ENCODE results near the gene MAML2.

The MAML2 gene

DNA sequence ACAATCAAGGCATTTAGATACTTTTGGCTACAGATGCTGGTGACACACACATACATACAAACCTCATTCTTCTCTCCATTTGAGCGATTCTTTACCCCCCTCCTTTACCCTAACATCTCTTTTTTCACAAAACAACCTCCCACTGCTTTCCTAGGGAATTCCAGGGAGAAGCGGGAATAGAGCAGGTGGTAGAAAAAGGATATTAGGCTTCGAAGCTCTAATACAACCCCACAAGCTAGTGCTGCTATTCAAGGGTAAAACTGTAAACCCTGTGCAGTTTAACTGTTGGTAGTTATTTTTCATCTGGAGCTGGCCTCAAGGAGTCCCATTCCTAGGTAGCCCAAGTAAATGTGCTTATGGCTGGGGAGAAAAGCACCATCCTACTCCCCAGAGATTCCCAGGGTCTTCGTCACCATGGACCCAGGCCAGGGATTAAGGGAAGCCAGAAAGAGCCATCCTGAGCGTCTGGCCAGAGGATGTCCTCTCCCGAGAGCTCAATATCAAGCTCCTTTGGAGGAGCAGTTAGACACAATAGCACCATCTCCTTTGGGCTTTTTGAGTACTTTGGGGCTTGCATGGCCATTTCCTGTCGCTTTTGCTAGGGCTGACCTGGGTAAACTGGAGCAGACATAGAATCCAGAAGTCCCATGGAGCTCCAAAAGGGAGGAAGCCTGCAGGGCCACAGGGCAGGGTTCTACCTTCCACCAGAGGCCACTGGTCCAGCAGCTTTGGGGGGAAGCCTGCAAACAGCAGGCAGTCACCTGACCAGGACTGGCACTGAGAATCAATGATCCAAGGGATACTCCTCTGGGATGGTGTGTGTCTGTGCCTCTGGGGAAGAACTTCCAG lies 3.1 kb downstream of the MAML2 start:
- DNase-seq (ENCODE audit: low spot score) = no peak

DNA sequence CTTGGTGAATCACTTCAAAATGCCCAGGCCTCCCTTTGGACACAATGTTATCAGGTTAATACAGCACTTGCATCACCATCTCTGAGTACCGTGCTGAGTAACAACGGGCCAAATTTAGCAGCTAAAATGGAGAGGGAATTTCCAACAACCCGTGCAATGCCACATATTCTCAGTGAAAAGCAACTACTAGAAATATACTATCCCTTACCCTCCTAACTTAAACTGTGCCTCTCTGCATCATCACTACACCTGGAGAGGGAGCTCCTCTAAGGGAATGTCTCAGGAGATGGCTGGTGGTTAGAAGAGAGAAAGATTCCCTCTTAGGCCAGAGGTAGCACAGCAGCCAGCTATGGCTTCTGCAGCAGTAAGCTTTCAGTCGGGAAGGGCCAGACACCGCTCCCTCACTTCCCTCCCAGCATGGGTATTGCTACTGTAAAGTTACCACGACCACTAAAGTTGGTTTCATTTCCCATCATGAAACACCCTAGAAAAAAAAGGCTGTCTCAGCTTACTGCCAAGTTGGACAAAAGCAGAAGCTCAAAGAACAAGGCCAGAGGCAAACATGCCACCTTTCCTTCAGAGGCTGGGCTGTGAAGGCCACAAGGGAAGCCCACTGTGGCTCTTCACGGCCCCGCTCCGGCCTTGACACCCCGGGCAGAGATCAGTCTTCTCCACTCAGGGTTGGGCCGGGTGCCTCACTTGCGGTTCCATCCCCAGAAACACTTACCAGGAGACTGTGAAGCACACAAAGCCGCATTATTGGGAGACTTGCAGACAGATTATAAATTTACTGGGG lies 3.9 kb downstream of the MAML2 start:
- DNase-seq (ENCODE audit: low spot score) = no peak

DNA sequence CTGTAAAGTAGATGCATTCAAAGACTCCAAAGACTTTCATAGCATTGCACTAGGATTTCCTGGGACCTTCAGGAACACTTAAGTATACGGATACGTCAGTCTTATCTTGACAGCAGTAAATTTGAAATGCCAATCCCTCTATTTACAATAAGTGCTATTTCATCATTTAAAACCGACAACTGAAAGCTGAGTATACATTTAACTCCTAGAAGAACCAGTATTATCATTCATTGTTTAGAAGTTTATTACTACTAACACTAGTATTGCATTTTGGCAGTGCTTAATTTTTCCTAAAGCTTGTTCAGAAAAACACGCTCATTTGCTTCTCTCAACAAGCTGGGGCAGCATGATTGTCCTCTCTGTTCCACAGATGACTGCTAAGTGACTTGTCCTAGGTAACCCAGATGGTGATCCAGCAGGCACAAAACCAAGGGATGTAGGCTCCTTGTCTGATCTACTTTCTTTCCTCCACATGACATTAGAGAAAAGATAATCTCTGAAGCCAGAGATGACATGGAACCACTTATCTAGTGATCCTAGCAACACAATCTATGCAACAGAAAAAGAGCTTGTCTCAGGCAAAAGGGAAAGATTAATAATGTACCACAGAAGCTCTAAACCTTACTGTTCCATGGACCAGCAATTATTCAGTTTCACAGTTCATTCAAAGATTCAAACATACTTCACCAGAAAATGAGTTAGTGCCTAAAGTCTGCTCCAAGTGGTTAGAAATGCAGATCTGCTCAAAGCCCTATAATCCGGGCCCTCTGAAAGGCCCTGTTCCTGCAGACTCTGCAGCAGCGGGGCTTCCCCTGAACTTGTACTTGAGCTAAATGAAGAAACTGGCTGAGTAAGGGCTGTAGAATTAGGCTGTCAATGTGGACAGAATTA lies 5.2 kb downstream of the MAML2 start:
- DNase-seq (ENCODE audit: low spot score) = no peak

DNA sequence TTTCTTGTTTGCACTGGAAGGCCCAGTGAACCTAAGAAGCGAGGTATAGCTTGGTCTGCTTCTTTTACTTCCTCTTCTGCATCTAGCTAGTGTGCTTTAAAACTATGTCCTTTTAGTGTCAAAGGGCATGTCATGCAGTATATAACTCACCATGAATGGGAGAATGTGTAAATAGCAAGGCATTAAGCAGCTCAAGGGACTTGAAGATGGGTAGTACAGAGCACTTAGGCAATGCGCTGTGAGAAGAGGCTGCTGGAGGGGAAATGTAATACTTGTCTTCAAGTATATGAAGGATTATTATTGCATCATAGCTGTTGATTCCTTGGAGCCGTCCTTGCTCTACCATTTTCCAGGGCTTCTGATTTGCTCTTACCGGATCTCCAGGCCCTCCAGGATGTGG lies 7.6 kb downstream of the MAML2 start:
- DNase-seq (ENCODE audit: low spot score) = no peak

DNA sequence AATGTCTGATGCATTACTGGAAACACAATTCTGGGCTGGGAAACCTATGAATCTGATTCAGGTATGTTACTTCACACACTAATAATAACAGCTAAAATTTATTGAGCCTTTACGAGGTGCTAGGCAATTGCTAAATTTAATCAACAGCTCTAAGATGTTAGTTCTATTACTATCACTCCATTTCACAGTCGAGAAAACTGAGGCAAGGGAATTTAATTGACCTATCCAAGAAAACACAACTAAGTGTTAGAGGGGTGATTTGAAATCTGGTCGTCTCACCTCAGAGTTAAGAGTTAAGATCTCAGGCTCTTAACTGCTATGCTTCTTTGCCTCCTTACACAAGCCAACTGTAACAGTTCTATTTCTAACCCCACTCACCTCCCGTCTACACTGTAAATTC lies 8.8 kb downstream of the MAML2 start:
- DNase-seq (ENCODE audit: low spot score) = no peak

DNA sequence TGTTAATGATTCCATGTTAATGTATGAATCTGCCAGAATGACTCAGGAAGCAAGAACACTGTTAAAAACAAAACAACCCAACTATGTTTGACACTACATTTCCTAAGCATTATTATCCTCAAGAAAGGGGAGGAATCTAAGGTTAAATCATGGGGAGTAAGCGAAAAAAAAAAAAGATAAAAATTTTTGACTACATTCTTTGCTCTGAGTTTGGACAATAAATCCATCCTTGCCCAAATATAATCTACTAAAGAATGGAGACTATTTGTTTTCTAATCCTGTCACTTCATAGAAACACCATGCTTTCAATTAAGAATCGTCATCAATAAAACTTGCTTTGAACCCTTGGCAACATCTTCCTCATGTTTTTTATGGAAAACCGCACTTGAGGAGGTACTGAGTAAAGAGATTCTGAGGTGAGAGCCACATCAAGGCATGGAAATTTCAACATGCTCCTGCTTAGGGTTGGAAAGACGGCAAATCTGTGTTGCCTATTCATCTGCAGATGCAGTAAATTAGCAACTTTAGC lies 9.7 kb downstream of the MAML2 start:
- no peak for DNase-seq (ENCODE audit: low spot score)

DNA sequence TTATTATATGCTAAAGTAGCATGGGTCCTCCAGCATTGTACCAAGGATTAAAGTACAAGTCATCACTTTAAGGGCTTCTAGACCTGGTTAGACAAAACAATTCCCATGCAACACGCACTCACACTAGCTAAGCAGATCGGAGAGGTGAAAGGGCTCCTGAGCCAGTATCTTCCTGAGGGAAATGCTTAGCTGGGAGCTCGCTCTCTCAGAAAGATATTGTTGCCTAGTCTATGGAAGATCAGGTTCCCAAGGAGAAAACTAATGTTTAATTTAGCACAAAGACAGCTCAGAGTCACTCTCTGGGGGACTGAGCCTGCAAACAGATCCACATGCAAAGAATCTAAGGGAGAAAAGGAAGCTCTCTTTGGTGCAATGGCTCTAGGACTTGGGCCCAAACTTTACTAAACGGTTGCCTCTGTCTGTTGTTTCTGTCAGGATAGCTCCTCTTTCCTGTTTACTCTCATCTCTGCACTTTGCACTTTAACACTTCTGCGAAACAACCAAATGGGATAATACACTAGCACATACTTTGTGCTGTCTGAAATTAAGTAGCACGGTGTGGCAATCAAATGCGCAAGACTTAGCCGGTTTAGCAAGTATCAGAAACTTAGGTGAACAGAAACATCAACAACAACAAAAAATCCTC lies 10.7 kb downstream of the MAML2 start:
- no peak for DNase-seq (ENCODE audit: low spot score)

DNA sequence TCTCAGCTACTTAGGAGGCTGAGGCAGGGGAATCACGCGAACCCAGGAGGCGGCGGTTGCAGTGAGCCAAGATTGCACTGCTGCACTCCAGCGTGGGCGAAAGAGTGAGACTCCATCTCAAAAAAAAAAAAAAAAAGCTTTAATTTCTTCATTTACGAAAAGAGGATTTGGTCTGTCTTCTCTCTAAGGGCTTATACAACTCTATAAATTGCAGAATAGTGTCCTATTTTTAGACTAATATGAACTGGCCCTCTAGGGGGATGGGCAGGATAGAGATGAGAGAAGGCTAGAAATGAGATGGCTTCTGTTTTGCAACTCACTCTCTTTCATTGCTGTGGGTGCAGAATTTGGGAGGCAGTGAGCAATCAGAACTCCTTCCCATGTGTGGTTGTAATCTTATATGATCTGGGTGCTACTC lies 11.3 kb downstream of the MAML2 start:
- no peak for DNase-seq (ENCODE audit: low spot score)

DNA sequence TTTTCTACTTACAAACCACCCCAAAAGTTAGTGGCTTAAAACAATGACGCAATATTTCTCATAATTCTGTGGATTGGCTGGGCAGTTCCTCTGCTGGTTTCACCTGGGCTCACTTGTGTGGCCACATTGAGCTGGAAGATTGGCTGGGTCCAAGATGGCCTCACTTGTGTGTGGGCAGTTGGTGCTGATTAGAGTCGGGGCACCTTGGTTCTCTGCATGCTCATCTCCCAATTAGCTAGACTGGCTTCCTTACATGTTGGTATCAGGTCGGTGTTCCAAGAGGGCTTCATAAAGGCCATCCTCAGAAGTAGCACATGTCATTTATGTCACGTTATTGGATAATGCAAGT lies 12.5 kb downstream of the MAML2 start:
- DNase-seq (ENCODE audit: low spot score) = no peak

DNA sequence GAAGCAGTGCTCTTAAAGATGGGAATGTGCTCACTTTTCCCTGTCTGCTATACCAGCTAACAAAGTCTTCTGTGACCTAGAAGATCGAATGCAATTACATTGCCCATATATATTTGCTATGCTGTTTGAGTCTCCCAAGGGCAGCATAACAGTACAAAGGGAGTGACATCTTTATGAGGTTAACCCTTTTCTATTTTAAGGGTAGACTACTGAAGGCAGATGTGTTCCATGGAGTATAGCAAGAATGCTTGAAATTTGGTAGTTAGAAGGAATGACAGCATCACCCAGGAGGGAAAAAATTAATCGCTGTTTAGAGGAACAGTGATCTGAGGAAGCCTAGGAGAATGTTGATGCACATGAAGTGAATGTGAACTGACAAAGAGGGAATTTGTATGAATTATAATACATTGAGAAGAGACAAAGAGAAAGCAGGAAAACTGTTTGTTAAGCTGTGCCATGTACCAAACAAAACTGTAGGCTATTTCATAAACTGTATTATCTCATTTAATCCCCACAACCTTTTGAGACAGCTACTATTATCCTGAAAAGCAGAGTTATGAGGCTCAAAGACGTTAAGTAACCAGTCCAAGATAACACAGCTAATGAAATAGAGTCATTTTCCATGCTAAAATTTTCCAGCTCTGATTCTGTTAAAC lies 13.0 kb downstream of the MAML2 start:
- no peak for DNase-seq (ENCODE audit: low spot score)

DNA sequence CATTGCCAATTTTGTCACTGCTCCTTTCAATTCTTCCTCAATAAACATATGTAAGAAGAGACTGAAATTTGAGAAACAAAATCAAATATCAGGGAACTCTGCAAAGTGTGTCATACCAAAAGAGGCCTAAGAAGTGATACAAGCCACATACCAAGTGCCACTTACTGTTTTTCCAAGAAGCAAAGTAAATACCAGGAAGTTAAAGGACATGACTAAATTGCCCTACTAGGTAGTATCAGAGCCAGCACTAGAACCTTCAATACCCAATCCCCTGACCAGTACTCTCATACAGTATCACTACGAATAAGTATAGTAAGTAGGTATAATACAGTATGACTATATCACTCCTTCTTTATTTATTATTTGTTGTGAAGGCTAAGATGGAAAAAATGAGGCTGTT lies 13.6 kb downstream of the MAML2 start:
- no peak for DNase-seq (ENCODE audit: low spot score)

DNA sequence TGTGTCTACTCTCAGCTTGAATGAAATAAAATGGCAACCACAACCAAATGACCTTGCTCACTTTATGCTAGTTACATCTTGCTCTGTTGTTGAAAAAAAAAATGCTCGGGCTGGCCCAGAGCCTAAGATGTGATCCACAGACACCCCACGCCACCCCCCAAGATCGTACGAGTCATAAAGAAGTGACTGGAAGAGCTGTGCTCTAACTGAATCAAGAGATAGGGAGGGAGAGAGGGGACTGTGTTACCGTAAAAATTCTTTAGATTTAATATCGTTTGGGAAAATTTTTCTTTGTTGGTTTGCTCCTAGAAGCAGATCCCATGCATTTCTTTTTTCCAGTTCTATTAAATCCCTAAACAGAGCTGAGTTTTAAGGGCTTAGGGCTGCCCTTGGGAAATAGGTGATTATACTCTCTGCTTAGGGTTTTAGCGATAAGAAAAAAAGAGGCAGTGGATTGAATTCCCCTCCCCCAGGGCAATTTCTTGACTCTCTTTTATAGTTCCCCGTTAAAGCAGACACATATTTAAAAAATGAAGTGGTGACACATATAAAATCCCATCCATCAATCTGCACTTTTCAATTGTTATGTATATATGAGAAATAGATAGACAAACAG lies 14.5 kb downstream of the MAML2 start:
- no peak for DNase-seq (ENCODE audit: low spot score)

DNA sequence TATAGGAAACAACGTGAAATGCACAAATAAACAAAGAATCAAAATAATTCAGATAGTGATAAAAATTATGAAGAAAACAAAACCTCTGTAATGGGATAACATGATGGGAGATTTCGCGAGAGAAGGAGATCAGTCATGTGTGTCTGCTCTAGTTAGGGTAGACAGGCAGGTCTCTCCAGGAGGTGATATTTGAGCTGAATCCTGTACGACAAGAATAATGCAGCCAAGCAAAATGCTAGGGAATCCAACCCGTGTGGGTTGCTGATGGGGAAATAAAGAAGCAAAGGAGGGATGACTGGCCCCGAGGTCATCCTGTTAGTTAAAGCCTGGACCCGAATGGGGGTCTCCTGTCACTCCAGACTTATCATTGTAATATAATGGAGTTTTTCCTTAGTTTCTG lies 16.0 kb downstream of the MAML2 start:
- no peak for DNase-seq (ENCODE audit: low spot score)

DNA sequence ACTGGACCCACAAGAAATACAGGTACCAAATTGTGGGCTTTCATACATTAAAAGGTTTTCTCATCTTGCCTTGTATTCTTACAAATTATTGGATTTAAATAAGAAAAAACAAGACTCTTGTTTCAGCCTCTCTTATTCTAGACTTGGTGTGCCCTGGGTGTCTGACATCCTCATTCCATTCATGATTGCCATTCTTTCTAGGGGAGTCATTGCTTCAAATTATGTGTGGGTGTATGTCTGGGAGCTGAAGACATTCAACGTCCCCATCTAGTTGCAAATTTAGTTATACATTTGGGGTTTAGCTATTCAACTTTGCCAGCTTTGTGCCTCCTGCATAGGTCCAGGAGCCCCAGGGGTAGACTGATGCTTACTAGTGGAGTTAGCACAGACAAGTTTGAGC lies 18.1 kb downstream of the MAML2 start:
- DNase-seq (ENCODE audit: low spot score) = peak; percentile 29

DNA sequence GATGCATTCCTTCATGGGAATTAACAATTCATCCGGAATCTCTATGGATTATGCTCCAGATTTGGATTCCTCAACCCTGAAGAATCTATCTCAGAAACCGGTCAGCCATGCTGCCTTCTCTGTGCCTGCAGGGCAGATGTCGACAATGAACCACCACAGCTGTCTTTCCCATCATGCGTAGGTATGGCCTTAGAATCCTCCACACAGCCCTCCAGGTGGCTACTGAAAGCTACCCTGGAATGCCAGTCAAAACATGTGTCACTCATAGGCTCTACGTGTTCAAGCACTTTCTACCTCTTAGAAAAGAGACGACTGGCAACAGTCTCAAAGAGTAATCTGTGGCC lies 19.4 kb downstream of the MAML2 start:
- DNase-seq (ENCODE audit: low spot score) = no peak

DNA sequence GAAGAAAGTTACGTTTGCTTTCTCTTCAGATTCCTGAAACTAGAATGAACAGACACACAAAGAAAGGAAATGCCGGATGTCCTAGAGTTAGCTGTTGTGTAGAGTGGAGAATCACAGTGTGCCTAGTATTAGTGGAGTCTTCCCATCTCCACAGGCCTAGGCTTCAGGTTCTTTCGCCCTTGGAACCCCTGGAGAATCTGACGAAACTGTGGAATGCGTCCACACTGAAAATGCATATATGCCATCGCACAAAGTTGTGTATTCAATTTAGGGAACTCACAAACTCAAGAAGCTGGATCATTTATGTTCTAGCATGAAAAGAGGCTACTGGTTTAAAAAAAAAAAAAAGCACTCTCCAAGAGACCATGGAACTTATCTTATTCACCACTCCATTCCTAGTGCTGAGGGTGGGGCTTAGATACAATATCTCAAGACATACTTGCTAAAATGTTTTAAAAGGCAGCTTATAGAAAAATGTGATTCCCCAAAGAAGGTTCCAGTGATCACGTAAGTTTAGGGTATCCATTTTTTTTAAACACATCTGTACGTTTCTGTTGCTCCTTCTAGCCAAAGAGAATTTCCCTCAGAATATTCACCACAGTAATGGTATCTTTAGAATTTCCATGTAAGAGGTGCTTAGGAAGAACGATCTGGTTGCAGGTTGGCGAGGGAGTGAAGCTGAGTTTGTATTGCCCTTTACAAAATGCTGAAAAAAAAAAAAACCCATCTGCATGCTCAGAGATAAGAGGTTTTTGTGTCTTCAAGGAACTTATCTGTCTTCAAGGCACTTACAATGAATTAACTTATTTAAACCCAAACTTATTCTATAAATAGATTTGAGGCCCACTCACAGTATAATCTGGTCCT lies 20.0 kb downstream of the MAML2 start:
- no peak for DNase-seq (ENCODE audit: low spot score)

DNA sequence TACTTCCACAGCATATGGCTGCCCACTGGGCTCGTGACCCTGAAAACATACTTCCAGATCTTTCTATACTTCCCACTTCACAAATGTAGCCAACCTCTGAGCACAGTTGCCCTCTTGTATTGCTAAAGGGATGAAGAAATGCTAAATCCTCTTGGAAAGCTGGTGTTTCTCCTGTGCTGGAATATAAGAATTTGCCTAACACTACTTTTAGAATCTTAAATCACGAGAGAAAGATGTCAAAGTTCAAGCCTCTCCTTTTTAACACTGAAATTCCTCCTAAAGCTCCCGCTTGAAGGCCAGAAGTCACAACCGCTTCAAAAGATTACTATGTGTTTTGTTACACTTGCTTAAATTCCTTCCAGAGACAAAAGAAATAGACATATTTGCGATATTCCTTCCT lies 21.9 kb downstream of the MAML2 start:
- DNase-seq (ENCODE audit: low spot score) = no peak

DNA sequence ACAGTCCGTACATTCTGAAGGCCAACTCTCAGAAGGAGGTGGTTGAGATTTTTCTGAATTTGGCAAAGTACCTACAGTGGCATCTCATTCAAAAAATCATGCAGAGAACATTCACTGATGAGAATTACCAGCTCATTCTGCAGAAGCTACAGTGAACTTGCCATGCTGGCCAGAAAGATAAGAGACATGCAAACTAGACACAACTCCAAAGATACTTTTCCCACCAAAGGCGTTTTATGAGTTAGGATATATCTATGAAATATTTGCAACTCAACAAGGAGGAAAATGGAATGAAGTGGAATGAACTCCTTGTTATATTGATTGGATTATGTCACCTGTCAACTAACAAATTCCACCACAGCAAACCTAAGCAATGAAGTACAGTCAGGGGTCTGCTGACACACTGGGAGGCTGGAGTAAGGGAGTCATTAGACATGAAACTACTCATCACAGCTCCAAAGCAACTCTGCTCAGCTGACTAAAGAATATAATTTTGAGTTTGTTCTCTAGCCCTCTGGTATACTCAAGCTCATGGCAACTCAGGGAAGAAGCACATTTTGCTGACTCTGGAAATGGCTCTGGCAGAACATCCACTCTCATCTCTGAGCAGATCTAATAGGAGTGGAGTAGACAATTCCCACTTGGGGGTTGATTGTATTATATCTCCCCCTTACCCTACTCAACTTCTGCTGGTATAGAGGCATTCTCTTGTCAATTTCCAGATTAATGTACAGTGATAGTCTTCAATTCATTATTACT lies 22.9 kb downstream of the MAML2 start:
- DNase-seq (ENCODE audit: low spot score) = no peak

DNA sequence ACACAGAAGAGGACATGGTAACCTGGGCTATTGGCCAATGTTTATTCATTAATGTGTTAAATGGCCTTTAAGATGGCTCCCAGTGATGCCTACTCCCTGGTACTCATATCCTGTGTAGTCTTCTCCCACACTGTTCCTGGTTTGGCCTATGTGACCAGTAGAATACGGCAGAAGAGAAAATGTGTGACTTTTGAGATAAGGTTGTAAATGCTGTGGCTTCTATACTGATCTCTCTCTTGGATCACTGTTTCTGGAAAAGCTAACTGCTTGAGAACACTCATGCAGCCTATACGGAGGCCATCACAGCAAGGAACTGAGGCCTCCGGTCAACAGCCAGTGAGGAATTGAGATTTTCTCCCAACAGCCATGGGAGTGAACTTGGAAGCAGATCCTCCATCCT lies 24.1 kb downstream of the MAML2 start:
- DNase-seq (ENCODE audit: low spot score) = no peak

Data from RKO (cell line).